TTC549 (cell line): ENCODE data around the gene GAB1.

Experiments
- FAIRE-seq: peaks from 2 replicates; lab custom pipeline; 2012; peaks lifted over from hg19 to GRCh38; lab: Jason Lieb, UNC

GAB1 gene

GRCh38 chr4:143389579-143390195, 53.0 kb downstream of the GAB1 start:
- no peak for FAIRE-seq

- FAIRE-seq = no peak
These were observed 54.1 kb downstream of the GAB1 start for GRCh38 chr4:143390764-143391163.

GRCh38 chr4:143391261-143391660, 54.6 kb downstream of the GAB1 start:
- FAIRE-seq = no peak

- FAIRE-seq = no peak
These were observed 55.2 kb downstream of the GAB1 start for GRCh38 chr4:143391895-143392294.

GRCh38 chr4:143393195-143393594, 56.5 kb downstream of the GAB1 start:
- FAIRE-seq = no peak

GRCh38 chr4:143394739-143395453, 58.2 kb downstream of the GAB1 start:
- FAIRE-seq = no peak

GRCh38 chr4:143396695-143397094, 60.0 kb downstream of the GAB1 start:
- FAIRE-seq = no peak

GRCh38 chr4:143397335-143397734, 60.7 kb downstream of the GAB1 start:
- no peak for FAIRE-seq

- no peak for FAIRE-seq
These were observed 61.2 kb downstream of the GAB1 start for GRCh38 chr4:143397887-143398286.

GRCh38 chr4:143399113-143399949, 62.7 kb downstream of the GAB1 start:
- peak; percentile 65 for FAIRE-seq

- no peak for FAIRE-seq
These were observed 63.4 kb downstream of the GAB1 start for GRCh38 chr4:143400082-143400481.

GRCh38 chr4:143402776-143403552, 66.3 kb downstream of the GAB1 start:
- FAIRE-seq = no peak

- FAIRE-seq = no peak
These were observed 66.8 kb downstream of the GAB1 start for GRCh38 chr4:143403553-143403820.

- FAIRE-seq = no peak
These were observed 67.9 kb downstream of the GAB1 start for GRCh38 chr4:143404555-143404954.

- FAIRE-seq = no peak
These were observed 68.5 kb downstream of the GAB1 start for GRCh38 chr4:143405075-143405730.

GRCh38 chr4:143406523-143406922, 69.8 kb downstream of the GAB1 start:
- FAIRE-seq = no peak

GRCh38 chr4:143407474-143407873, 70.8 kb downstream of the GAB1 start:
- FAIRE-seq = no peak

- FAIRE-seq = no peak
These were observed 71.2 kb downstream of the GAB1 start for GRCh38 chr4:143407888-143408287.

- no peak for FAIRE-seq
These were observed 73.3 kb downstream of the GAB1 start for GRCh38 chr4:143410015-143410414.

- no peak for FAIRE-seq
These were observed 75.1 kb downstream of the GAB1 start for GRCh38 chr4:143411527-143412419.

- no peak for FAIRE-seq
These were observed 75.7 kb downstream of the GAB1 start for GRCh38 chr4:143412420-143412758.
